ENCODE data around the gene DHRS2. TPM values are rescaled to one million over a fixed set of nuclear protein-coding genes. Genes with fewer than 3 reads are reported as not detected.

DHRS2 gene
- total and polyA plus RNA-seq, 10 of the 15 experiments (the other 5 are each of a cell fraction or from before 2014, with no cell fraction given): 0.09 to 1.8 (median 0.73) TPM; not detected in 1

- RAD21 ChIA-PET (ENCODE audit: unreplicated experiment): interaction anchor here (1.2 kb wide), 1 partner anchor 10 kb away, joined by 3 read pairs; no protein-coding TSS in a partner anchor
- no peak overlapping the region for H3K27ac ChIP-seq (ENCODE audit: control insufficient read depth, insufficient read depth)
Observed at GRCh38 chr14:23615856-23616255, 20.3 kb upstream of the DHRS2 start.

DNA sequence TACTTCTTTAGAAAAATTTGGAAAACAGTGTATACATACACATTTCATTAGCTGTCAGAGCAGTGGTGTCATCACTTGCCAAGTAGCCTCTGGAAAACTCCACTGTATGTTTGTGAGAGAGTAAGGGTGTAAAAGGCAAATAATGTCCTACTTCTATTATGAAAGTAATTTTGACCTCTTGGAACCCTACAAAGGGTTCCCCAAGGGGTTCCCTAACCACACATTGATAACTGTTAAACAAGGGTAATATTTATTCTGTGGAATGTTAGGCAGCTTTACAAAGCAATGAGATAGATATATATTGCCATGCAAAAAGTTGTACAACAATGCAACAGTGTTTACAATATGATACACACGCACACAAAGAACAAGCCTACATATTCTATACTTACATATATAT is 18.6 kb upstream of the DHRS2 start:
- in situ Hi-C loops (cut with MboI) (no loop called here), intact Hi-C loops (cut with micrococcal nuclease; ENCODE audit: unreplicated experiment) (no loop called here)
- DNase-seq (ENCODE audit: low read depth, low spot score) (no peak), ATAC-seq (no peak), FAIRE-seq (no peak)
- no peak overlapping the region for H3K27ac ChIP-seq (ENCODE audit: control insufficient read depth, insufficient read depth)
- CTCF ChIA-PET: interaction anchor here (2.8 kb wide), 1 partner anchor 15 kb away, joined by 15 read pairs; no protein-coding TSS in a partner anchor
- WGBS (ENCODE audit: insufficient coverage, insufficient replicate concordance, low lambda C conversion rate, missing lambda C conversion rate): 54% methylated on average over 1 of the region's 1 CpG
- H3K27me3 ChIP-seq (replicated peaks in 1 of 2; ENCODE audit: control insufficient read depth in 2 of 2, insufficient read depth in 2 of 2, low read length in 1 of 2): no peaks in the 10 kb centered on the region
- H3K9me3 ChIP-seq (replicated peaks; ENCODE audit: control insufficient read depth, insufficient read depth, low read length): no peaks in the 10 kb centered on the region
- RAD21 ChIA-PET (ENCODE audit: unreplicated experiment): interaction anchor here (1.4 kb wide), 1 partner anchor 28 kb away, joined by 4 read pairs; no protein-coding TSS in a partner anchor
- no peaks in the 10 kb centered on the region for H3K36me3 ChIP-seq (ENCODE audit: control insufficient read depth in 2 of 2, insufficient read depth in 2 of 2, low read length in 1 of 2)
- H3K79me2 ChIP-seq (ENCODE audit: control insufficient read depth, insufficient read depth, low read length): no peaks in the 10 kb centered on the region
- H3K4me3 ChIP-seq: no peak overlapping the region
- H3K9ac ChIP-seq (ENCODE audit: control insufficient read depth, insufficient read depth, low read length): no peak overlapping the region
- H2AFZ ChIP-seq (ENCODE audit: control insufficient read depth, low read depth, low read length): no peak overlapping the region
- H3K4me2 ChIP-seq (ENCODE audit: control insufficient read depth, insufficient read depth): no peak overlapping the region
- H3K4me1 ChIP-seq (ENCODE audit: control insufficient read depth, insufficient read depth, low read length): no peaks in the 10 kb centered on the region
- BruUV-seq (replicated peaks): no TSS peak
- POLR2A ChIA-PET: no interaction called here
- TF ChIP-seq TARDBP (IDR thresholded peaks at IDR 0.05; ENCODE audit: borderline replicate concordance) (no peak), IKZF1 (conservative IDR thresholded peaks at IDR 0.05) (no peak), SP1 (IDR thresholded peaks at IDR 0.05; ENCODE audit: low read depth, low read length) (no peak), CEBPB (IDR thresholded peaks at IDR 0.05; ENCODE audit: borderline replicate concordance in 1 of 2, low read depth in 2 of 2, low read length in 2 of 2) (no peak), NKRF (conservative IDR thresholded peaks at IDR 0.05) (no peak), ESRRA (IDR thresholded peaks at IDR 0.05; ENCODE audit: low read length) (no peak), JUNB (IDR thresholded peaks at IDR 0.05) (no peak), NFYA (IDR thresholded peaks at IDR 0.05; ENCODE audit: borderline replicate concordance, low read depth, low read length) (no peak), YBX1 (IDR thresholded peaks at IDR 0.05) (no peak), PML (IDR thresholded peaks at IDR 0.05; ENCODE audit: low read length) (no peak), PKNOX1 (IDR thresholded peaks at IDR 0.05) (no peak), PAX8 (IDR thresholded peaks at IDR 0.05) (no peak)
- SMC1A ChIA-PET (ENCODE audit: uncharacterized antibody, unreplicated experiment): interaction anchor here (1.3 kb wide), 1 partner anchor 12 kb away, joined by 4 read pairs; no protein-coding TSS in a partner anchor
- no peaks in the 10 kb centered on the region for H4K20me1 ChIP-seq (ENCODE audit: control insufficient read depth, insufficient read depth)

More at GRCh38 chr14:23615856-23616255, 20.3 kb upstream of the DHRS2 start:
- Histone ChIP-seq H3K27me3 (replicated peaks in 1 of 2; ENCODE audit: control insufficient read depth in 2 of 2, insufficient read depth in 2 of 2, low read length in 1 of 2) (no peaks in the 10 kb centered on the region), H3K79me2 (ENCODE audit: control insufficient read depth, insufficient read depth, low read length) (no peaks in the 10 kb centered on the region), H3K4me2 (ENCODE audit: control insufficient read depth, insufficient read depth) (no peak overlapping the region), H3K9me3 (replicated peaks; ENCODE audit: control insufficient read depth, insufficient read depth, low read length) (no peaks in the 10 kb centered on the region), H3K4me1 (ENCODE audit: control insufficient read depth, insufficient read depth, low read length) (no peaks in the 10 kb centered on the region), H2AFZ (ENCODE audit: control insufficient read depth, low read depth, low read length) (no peak overlapping the region), H3K9ac (ENCODE audit: control insufficient read depth, insufficient read depth, low read length) (no peak overlapping the region), H3K36me3 (ENCODE audit: control insufficient read depth in 2 of 2, insufficient read depth in 2 of 2, low read length in 1 of 2) (no peaks in the 10 kb centered on the region), H4K20me1 (ENCODE audit: control insufficient read depth, insufficient read depth) (no peaks in the 10 kb centered on the region), H3K4me3 (no peak overlapping the region)
- BruUV-seq (replicated peaks): no TSS peak
- ATAC-seq (no peak), FAIRE-seq (no peak), DNase-seq (ENCODE audit: low read depth, low spot score) (no peak)
- TF ChIP-seq SMC3 (IDR thresholded peaks at IDR 0.05; ENCODE audit: borderline replicate concordance, low read length): no peak
- in situ Hi-C loops (cut with MboI) (no loop called here), intact Hi-C loops (cut with micrococcal nuclease; ENCODE audit: unreplicated experiment) (no loop called here)
- ChIA-PET SMC1A (ENCODE audit: uncharacterized antibody, unreplicated experiment) (interaction anchor here (1.8 kb wide), 1 partner anchor 16 kb away, joined by 5 read pairs; no protein-coding TSS in a partner anchor), CTCF (interaction anchor here (1.5 to 6.3 kb wide), 3 partner anchors 10 to 27 kb away, joined by 3 to 67 read pairs (median 5); no protein-coding TSS in a partner anchor), POLR2A (no interaction called here)
- WGBS (ENCODE audit: insufficient coverage, insufficient replicate concordance, low lambda C conversion rate, missing lambda C conversion rate): 17% methylated on average over 5 of the region's 5 CpGs

All from GM12878 (cell line).